ENCODE data around the gene EIF2B5. TPM values are rescaled to one million over a fixed set of nuclear protein-coding genes. Genes with fewer than 3 reads are reported as not detected.

EIF2B5 gene
- total and polyA plus RNA-seq, 2 of the 13 experiments (the other 11 are each of a cell fraction or from before 2014, with no cell fraction given) = 38.4 to 60.2 TPM

GRCh38 chr3:184186184-184186901 lies 51.2 kb downstream of the EIF2B5 start, which contains the start of gene ABCF3 (continued):
- TF ChIP-seq TBL1XR1 (IDR thresholded peaks at IDR 0.05; ENCODE audit: borderline replicate concordance, low read length, partially characterized antibody) = no peak
- TF ChIP-seq ZNF670 (CRISPR knock-in tag; IDR thresholded peaks at IDR 0.05; ENCODE audit: borderline replicate concordance) = no peak; the same call in 1 of the 2 replicates
- TF ChIP-seq ZFP91 (CRISPR knock-in tag; IDR thresholded peaks at IDR 0.05; ENCODE audit: borderline replicate concordance) = peak; percentile 67; the same call in 1 of the 2 replicates
- no peak for TF ChIP-seq ZNF761 (CRISPR knock-in tag; conservative IDR thresholded peaks at IDR 0.05)
- TF ChIP-seq CC2D1A (CRISPR knock-in tag; IDR thresholded peaks at IDR 0.05) = 0 out of 2 replicates have a peak, but pooled peaks have one; percentile 43
- TF ChIP-seq SNAPC5 (CRISPR knock-in tag; IDR thresholded peaks at IDR 0.05; ENCODE audit: borderline replicate concordance) = no peak
- 0 out of 2 replicates have a peak, but pooled peaks have one; percentile 32 for TF ChIP-seq ZNF709 (CRISPR knock-in tag; IDR thresholded peaks at IDR 0.05)
- TF ChIP-seq MIER3 (CRISPR knock-in tag; IDR thresholded peaks at IDR 0.05; ENCODE audit: borderline replicate concordance) = no peak
- TF ChIP-seq MLXIP (CRISPR knock-in tag; IDR thresholded peaks at IDR 0.05; ENCODE audit: borderline replicate concordance) = no peak
- TF ChIP-seq ZNF264 (CRISPR knock-in tag; IDR thresholded peaks at IDR 0.05) = no peak
- peak; percentile 85; the same call in 1 of the 2 replicates for TF ChIP-seq GATAD1 (CRISPR knock-in tag; IDR thresholded peaks at IDR 0.05)
- peak; percentile 79 for TF ChIP-seq KDM5A (IDR thresholded peaks at IDR 0.05; ENCODE audit: borderline replicate concordance, low read length)
- TF ChIP-seq DRAP1 (CRISPR knock-in tag; IDR thresholded peaks at IDR 0.05) = no peak
- peak; percentile 56; the same call in 1 of the 2 replicates for TF ChIP-seq NR2C2 (CRISPR knock-in tag; IDR thresholded peaks at IDR 0.05; ENCODE audit: borderline replicate concordance)
- TF ChIP-seq PHF20 (CRISPR knock-in tag; IDR thresholded peaks at IDR 0.05) = peak; percentile 76; the same call in 1 of the 2 replicates
- TF ChIP-seq MIER2 (CRISPR knock-in tag; IDR thresholded peaks at IDR 0.05) = no peak
- 0 out of 2 replicates have a peak, but pooled peaks have one; percentile 25 for TF ChIP-seq ZNF451 (CRISPR knock-in tag; IDR thresholded peaks at IDR 0.05)
- TF ChIP-seq DMAP1 (CRISPR knock-in tag; IDR thresholded peaks at IDR 0.05) = no peak; the same call in 1 of the 2 replicates
- no peak for TF ChIP-seq CEBPZ (IDR thresholded peaks at IDR 0.05; ENCODE audit: low read length)
- TF ChIP-seq ZNF24 (IDR thresholded peaks at IDR 0.05) = no peak
- TF ChIP-seq ZNF563 (CRISPR knock-in tag; IDR thresholded peaks at IDR 0.05) = peak; percentile 76; the same call in 1 of the 2 replicates
